Measurements from ENCODE around the gene CMTM4.
"Not testable (repeated sequence)": the region's sequence is repeated elsewhere in the genome, so short reads cannot be mapped to it uniquely, and the experiment has no call there.

The CMTM4 gene

GRCh38 chr16:66695471-66695934, 1.0 kb downstream of the CMTM4 start:
- Mint-ChIP-seq H3K9me3 (no peaks in the 10 kb centered on the region), H3K27me3 (peaks cover 7% of the 10 kb centered on the region), H3K36me3 (no peaks in the 10 kb centered on the region), H3K4me3 (peak overlapping the region; percentile 84), H3K27ac (no peak overlapping the region), H3K4me1 (peaks cover 6% of the 10 kb centered on the region)
- ATAC-seq (ENCODE audit: low read depth) (no peak), DNase-seq (ENCODE audit: low spot score in 2 of 2) (peak in 1 of 2 donors; percentile 9)

- Mint-ChIP-seq H3K4me3 (no peak overlapping the region), H3K9me3 (no peaks in the 10 kb centered on the region), H3K36me3 (no peaks in the 10 kb centered on the region), H3K27me3 (peaks cover 10% of the 10 kb centered on the region), H3K4me1 (peaks cover 6% of the 10 kb centered on the region), H3K27ac (no peak overlapping the region)
- DNase-seq (ENCODE audit: low spot score in 2 of 2) (no peak), ATAC-seq (ENCODE audit: low read depth) (no peak)
Observed at GRCh38 chr16:66693149-66693548, 3.4 kb downstream of the CMTM4 start.

- ATAC-seq (ENCODE audit: low read depth) = no peak
- no peaks in the 10 kb centered on the region for H3K36me3 Mint-ChIP-seq
- H3K27ac Mint-ChIP-seq = no peak overlapping the region
Observed at GRCh38 chr16:66692341-66692740, 4.2 kb downstream of the CMTM4 start.

GRCh38 chr16:66691234-66691633, 5.3 kb downstream of the CMTM4 start:
- ATAC-seq (ENCODE audit: low read depth) (no peak), DNase-seq (ENCODE audit: low spot score in 2 of 2) (no peak)
- Mint-ChIP-seq H3K9me3 (no peaks in the 10 kb centered on the region), H3K27ac (no peak overlapping the region), H3K4me3 (no peak overlapping the region), H3K36me3 (no peaks in the 10 kb centered on the region), H3K27me3 (peaks cover 10% of the 10 kb centered on the region), H3K4me1 (peaks cover 6% of the 10 kb centered on the region)

More at GRCh38 chr16:66692341-66692740, 4.2 kb downstream of the CMTM4 start:
- peaks cover 10% of the 10 kb centered on the region for H3K27me3 Mint-ChIP-seq
- peaks cover 6% of the 10 kb centered on the region for H3K4me1 Mint-ChIP-seq
- H3K4me3 Mint-ChIP-seq = no peak overlapping the region
- DNase-seq (ENCODE audit: low spot score in 2 of 2) = no peak
- H3K9me3 Mint-ChIP-seq = no peaks in the 10 kb centered on the region

- H3K4me1 Mint-ChIP-seq = no peaks in the 10 kb centered on the region
Observed at GRCh38 chr16:66690106-66690847, 6.3 kb downstream of the CMTM4 start.

GRCh38 chr16:66689282-66689681, 7.3 kb downstream of the CMTM4 start:
- Mint-ChIP-seq H3K36me3 (no peaks in the 10 kb centered on the region), H3K27me3 (peaks cover 9% of the 10 kb centered on the region), H3K27ac (no peak overlapping the region), H3K9me3 (no peaks in the 10 kb centered on the region), H3K4me3 (no peak overlapping the region), H3K4me1 (no peaks in the 10 kb centered on the region)
- ATAC-seq (ENCODE audit: low read depth) = no peak
- no peak for DNase-seq (ENCODE audit: low spot score in 2 of 2)

More at GRCh38 chr16:66690106-66690847, 6.3 kb downstream of the CMTM4 start:
- H3K27ac Mint-ChIP-seq = no peak overlapping the region
- no peaks in the 10 kb centered on the region for H3K9me3 Mint-ChIP-seq
- H3K4me3 Mint-ChIP-seq = no peak overlapping the region
- H3K27me3 Mint-ChIP-seq = peaks cover 10% of the 10 kb centered on the region
- DNase-seq (ENCODE audit: low spot score in 2 of 2) (no peak), ATAC-seq (ENCODE audit: low read depth) (no peak)
- H3K36me3 Mint-ChIP-seq = no peaks in the 10 kb centered on the region

- ATAC-seq (ENCODE audit: low read depth) (no peak), DNase-seq (ENCODE audit: low spot score in 2 of 2) (no peak)
- Mint-ChIP-seq H3K4me3 (no peak overlapping the region), H3K36me3 (no peaks in the 10 kb centered on the region), H3K27me3 (peaks cover 7% of the 10 kb centered on the region), H3K27ac (no peak overlapping the region), H3K9me3 (no peaks in the 10 kb centered on the region), H3K4me1 (no peaks in the 10 kb centered on the region)
Observed at GRCh38 chr16:66687906-66688625, 8.5 kb downstream of the CMTM4 start.

- ATAC-seq (ENCODE audit: low read depth); H3K9me3 Mint-ChIP-seq; H3K4me1 Mint-ChIP-seq; H3K36me3 Mint-ChIP-seq; H3K27me3 Mint-ChIP-seq; H3K27ac Mint-ChIP-seq; DNase-seq (ENCODE audit: low spot score in 2 of 2); H3K4me3 Mint-ChIP-seq: not testable (repeated sequence)
Observed at GRCh38 chr16:66685501-66686115, 10.9 kb downstream of the CMTM4 start.

GRCh38 chr16:66682271-66682670, 14.3 kb downstream of the CMTM4 start:
- Mint-ChIP-seq H3K4me1 (no peaks in the 10 kb centered on the region), H3K9me3 (peaks cover 2% of the 10 kb centered on the region), H3K36me3 (no peaks in the 10 kb centered on the region), H3K27me3 (peaks cover 6% of the 10 kb centered on the region), H3K27ac (no peak overlapping the region), H3K4me3 (no peak overlapping the region)
- DNase-seq (ENCODE audit: low spot score in 2 of 2) (no peak), ATAC-seq (ENCODE audit: low read depth) (no peak)

GRCh38 chr16:66681676-66682075, 14.9 kb downstream of the CMTM4 start:
- H3K4me3 Mint-ChIP-seq = no peak overlapping the region
- H3K27me3 Mint-ChIP-seq = peaks cover 6% of the 10 kb centered on the region
- H3K4me1 Mint-ChIP-seq = no peaks in the 10 kb centered on the region
- H3K36me3 Mint-ChIP-seq = no peaks in the 10 kb centered on the region
- DNase-seq (ENCODE audit: low spot score in 2 of 2) (no peak), ATAC-seq (ENCODE audit: low read depth) (no peak)
- H3K9me3 Mint-ChIP-seq = peaks cover 2% of the 10 kb centered on the region
- H3K27ac Mint-ChIP-seq = no peak overlapping the region

- DNase-seq (ENCODE audit: low spot score in 2 of 2) (no peak), ATAC-seq (ENCODE audit: low read depth) (no peak)
- H3K4me1 Mint-ChIP-seq = no peaks in the 10 kb centered on the region
- peaks cover 2% of the 10 kb centered on the region for H3K9me3 Mint-ChIP-seq
- H3K4me3 Mint-ChIP-seq = no peak overlapping the region
- H3K36me3 Mint-ChIP-seq = no peaks in the 10 kb centered on the region
- no peak overlapping the region for H3K27ac Mint-ChIP-seq
- H3K27me3 Mint-ChIP-seq = peaks cover 5% of the 10 kb centered on the region
Observed at GRCh38 chr16:66678337-66678736, 18.2 kb downstream of the CMTM4 start.

- no peaks in the 10 kb centered on the region for H3K36me3 Mint-ChIP-seq
- no peak overlapping the region for H3K27ac Mint-ChIP-seq
Observed at GRCh38 chr16:66677836-66678235, 18.7 kb downstream of the CMTM4 start.

GRCh38 chr16:66677179-66677578, 19.4 kb downstream of the CMTM4 start:
- Mint-ChIP-seq H3K9me3 (peaks cover 2% of the 10 kb centered on the region), H3K27ac (no peak overlapping the region), H3K27me3 (peaks cover 5% of the 10 kb centered on the region), H3K4me1 (no peaks in the 10 kb centered on the region), H3K36me3 (no peaks in the 10 kb centered on the region), H3K4me3 (no peak overlapping the region)
- DNase-seq (ENCODE audit: low spot score in 2 of 2) (no peak), ATAC-seq (ENCODE audit: low read depth) (no peak)

More at GRCh38 chr16:66677836-66678235, 18.7 kb downstream of the CMTM4 start:
- ATAC-seq (ENCODE audit: low read depth) (no peak), DNase-seq (ENCODE audit: low spot score in 2 of 2) (no peak)
- H3K4me1 Mint-ChIP-seq = no peaks in the 10 kb centered on the region
- H3K9me3 Mint-ChIP-seq = peaks cover 2% of the 10 kb centered on the region
- peaks cover 5% of the 10 kb centered on the region for H3K27me3 Mint-ChIP-seq
- no peak overlapping the region for H3K4me3 Mint-ChIP-seq

- Mint-ChIP-seq H3K4me1 (no peaks in the 10 kb centered on the region), H3K27me3 (peaks cover 3% of the 10 kb centered on the region), H3K9me3 (peaks cover 2% of the 10 kb centered on the region), H3K27ac (no peak overlapping the region), H3K4me3 (no peak overlapping the region), H3K36me3 (no peaks in the 10 kb centered on the region)
- DNase-seq (ENCODE audit: low spot score in 2 of 2) = no peak
- ATAC-seq (ENCODE audit: low read depth) = no peak
Observed at GRCh38 chr16:66676599-66676998, 19.9 kb downstream of the CMTM4 start.
